BLaER1 (cell line): ENCODE results near the gene RARG.
"Not testable (repeated sequence)": the region's sequence is repeated elsewhere in the genome, so short reads cannot be mapped to it uniquely, and the experiment has no call there.

Source experiments
- H3K27ac ChIP-seq: shearing (Covaris generic); formaldehyde crosslinking; 2 replicates; pipeline ENCODE4 v1.8.1; 2022
- H3K27me3 ChIP-seq: shearing (Covaris generic); formaldehyde crosslinking; 2 replicates; pipeline ENCODE4 v1.8.1; 2022
- H3K36me3 ChIP-seq: shearing (Covaris generic); formaldehyde crosslinking; 2 replicates; pipeline ENCODE4 v1.8.1; 2022
- H3K4me1 ChIP-seq: shearing (Covaris generic); formaldehyde crosslinking; 2 replicates; pipeline ENCODE4 v1.8.1; 2022
- H3K4me2 ChIP-seq: shearing (Covaris generic); formaldehyde crosslinking; 2 replicates; pipeline ENCODE4 v1.8.1; 2022
- H3K4me3 ChIP-seq: shearing (Covaris generic); formaldehyde crosslinking; 2 replicates; pipeline ENCODE4 v1.8.1; 2022
- H3K9ac ChIP-seq: shearing (Covaris generic); formaldehyde crosslinking; 2 replicates; pipeline ENCODE4 v1.8.1; 2022
- H3K9me3 ChIP-seq: shearing (Covaris generic); formaldehyde crosslinking; 2 replicates; pipeline ENCODE4 v1.8.1; 2022
- H4K20me1 ChIP-seq: shearing (Covaris generic); formaldehyde crosslinking; 2 replicates; pipeline ENCODE4 v1.8.1; 2022
- Cebpa-rat ChIP-seq: shearing (Covaris generic); IDR thresholded peaks from 2 replicates; pipeline ENCODE4 v1.8.1; 2022

The RARG gene

GRCh38 chr12:53185582-53186153 is 46.3 kb downstream of the RARG start:
- Histone ChIP-seq H3K4me2 (no peak overlapping the region), H3K9ac (no peak overlapping the region), H3K27me3 (no peaks in the 10 kb centered on the region), H4K20me1 (peaks cover 87% of the 10 kb centered on the region), H3K36me3 (peaks cover 76% of the 10 kb centered on the region), H3K27ac (no peak overlapping the region), H3K4me1 (peaks cover 52% of the 10 kb centered on the region), H3K4me3 (no peak overlapping the region), H3K9me3 (no peaks in the 10 kb centered on the region)
- no peak for TF ChIP-seq Cebpa-rat

- Histone ChIP-seq H4K20me1 (peaks cover 80% of the 10 kb centered on the region), H3K4me3 (no peak overlapping the region), H3K4me1 (peaks cover 46% of the 10 kb centered on the region), H3K36me3 (peaks cover 76% of the 10 kb centered on the region), H3K9me3 (no peaks in the 10 kb centered on the region), H3K9ac (no peak overlapping the region), H3K4me2 (no peak overlapping the region), H3K27ac (no peak overlapping the region), H3K27me3 (no peaks in the 10 kb centered on the region)
- TF ChIP-seq Cebpa-rat = no peak
Observed at GRCh38 chr12:53184828-53185227, 47.2 kb downstream of the RARG start.

GRCh38 chr12:53182903-53183302 is 49.1 kb downstream of the RARG start:
- H3K9me3 ChIP-seq = no peaks in the 10 kb centered on the region
- H3K4me3 ChIP-seq = peak overlapping the region; percentile 84; the same call in 1 of the 2 replicates
- peak overlapping the region; percentile 15; the same call in 1 of the 2 replicates for H3K9ac ChIP-seq
- H3K27ac ChIP-seq = no peak overlapping the region
- peaks cover 69% of the 10 kb centered on the region for H4K20me1 ChIP-seq
- H3K4me1 ChIP-seq = peaks cover 52% of the 10 kb centered on the region
- H3K27me3 ChIP-seq = no peaks in the 10 kb centered on the region
- H3K4me2 ChIP-seq = peak overlapping the region; percentile 82
- peaks cover 64% of the 10 kb centered on the region for H3K36me3 ChIP-seq
- no peak for TF ChIP-seq Cebpa-rat

- Histone ChIP-seq H3K27ac (peak overlapping the region; percentile 95), H3K9me3 (no peaks in the 10 kb centered on the region), H3K36me3 (peaks cover 54% of the 10 kb centered on the region), H4K20me1 (peaks cover 60% of the 10 kb centered on the region), H3K4me3 (peak overlapping the region; percentile 84), H3K27me3 (no peaks in the 10 kb centered on the region), H3K4me2 (peak overlapping the region; percentile 82), H3K9ac (peak overlapping the region; percentile 87), H3K4me1 (peaks cover 52% of the 10 kb centered on the region)
- TF ChIP-seq Cebpa-rat = no peak
Observed at GRCh38 chr12:53181935-53182334, 50.1 kb downstream of the RARG start.

GRCh38 chr12:53180931-53181645 is 50.9 kb downstream of the RARG start:
- Histone ChIP-seq H3K4me2 (peak overlapping the region; percentile 82), H4K20me1 (peaks cover 51% of the 10 kb centered on the region), H3K4me3 (peak overlapping the region; percentile 84), H3K36me3 (peaks cover 45% of the 10 kb centered on the region), H3K27ac (peak overlapping the region; percentile 95), H3K27me3 (no peaks in the 10 kb centered on the region), H3K9me3 (no peaks in the 10 kb centered on the region), H3K9ac (peak overlapping the region; percentile 87), H3K4me1 (peaks cover 52% of the 10 kb centered on the region)
- TF ChIP-seq Cebpa-rat = no peak

GRCh38 chr12:53180220-53180930 is 51.6 kb downstream of the RARG start, which contains the start of the genes CSAD and ZNF740:
Gene CSAD (minus strand): TSS chr12:53180925. CDS start chr12:53173470, 7,455 bp downstream.
Gene ZNF740 (plus strand): TSS chr12:53180722. CDS start chr12:53181984, 1,262 bp downstream.
- H4K20me1 ChIP-seq = peaks cover 44% of the 10 kb centered on the region
- H3K27me3 ChIP-seq = no peaks in the 10 kb centered on the region
- peak within 1 kb of the TSS; percentile 84 for H3K4me3 ChIP-seq
- H3K9ac ChIP-seq = peak within 1 kb of the TSS; percentile 87
- peak within 1 kb of the TSS; percentile 95 for H3K4me2 ChIP-seq
- no peaks in the 10 kb centered on the region for H3K9me3 ChIP-seq
- TF ChIP-seq Cebpa-rat = no peak
- peaks cover 38% of the 10 kb centered on the region for H3K36me3 ChIP-seq
- H3K27ac ChIP-seq = peak within 1 kb of the TSS; percentile 95
- H3K4me1 ChIP-seq = peaks cover 52% of the 10 kb centered on the region

- Histone ChIP-seq H3K27ac (peak overlapping the region; percentile 95), H3K4me2 (peak overlapping the region; percentile 95), H3K9ac (peak overlapping the region; percentile 87), H3K9me3 (no peaks in the 10 kb centered on the region), H3K36me3 (peaks cover 32% of the 10 kb centered on the region), H4K20me1 (peaks cover 38% of the 10 kb centered on the region), H3K4me1 (peaks cover 49% of the 10 kb centered on the region), H3K27me3 (no peaks in the 10 kb centered on the region), H3K4me3 (peak overlapping the region; percentile 84)
- TF ChIP-seq Cebpa-rat = no peak
Observed at GRCh38 chr12:53179687-53180219, 52.3 kb downstream of the RARG start.

GRCh38 chr12:53178803-53179202 is 53.2 kb downstream of the RARG start:
- H3K9me3 ChIP-seq, H3K4me2 ChIP-seq, H3K9ac ChIP-seq, H3K4me3 ChIP-seq, H3K27ac ChIP-seq, H3K27me3 ChIP-seq: not testable (repeated sequence)
- peaks cover 29% of the 10 kb centered on the region for H4K20me1 ChIP-seq
- peaks cover 23% of the 10 kb centered on the region for H3K36me3 ChIP-seq
- peaks cover 39% of the 10 kb centered on the region for H3K4me1 ChIP-seq

GRCh38 chr12:53177447-53177846 is 54.6 kb downstream of the RARG start:
- H3K27me3 ChIP-seq, H3K4me3 ChIP-seq: not testable (repeated sequence)
- peaks cover 36% of the 10 kb centered on the region for H3K4me1 ChIP-seq

GRCh38 chr12:53176750-53177149 is 55.3 kb downstream of the RARG start:
- Histone ChIP-seq H3K4me3 (no peak overlapping the region), H3K27ac (no peak overlapping the region), H4K20me1 (peaks cover 8% of the 10 kb centered on the region), H3K4me1 (peaks cover 36% of the 10 kb centered on the region), H3K27me3 (no peaks in the 10 kb centered on the region), H3K9me3 (no peaks in the 10 kb centered on the region), H3K4me2 (no peak overlapping the region), H3K9ac (no peak overlapping the region), H3K36me3 (peaks cover 2% of the 10 kb centered on the region)
- TF ChIP-seq Cebpa-rat = no peak

More at GRCh38 chr12:53177447-53177846, 54.6 kb downstream of the RARG start:
- H3K27ac ChIP-seq, H3K36me3 ChIP-seq, H3K9me3 ChIP-seq, H3K4me2 ChIP-seq, H3K9ac ChIP-seq: not testable (repeated sequence)
- peaks cover 15% of the 10 kb centered on the region for H4K20me1 ChIP-seq
